ENCODE results near the gene CASQ1. TPM values are rescaled to one million over a fixed set of nuclear protein-coding genes. Genes with fewer than 3 reads are reported as not detected.

The CASQ1 gene
- total and polyA plus RNA-seq, 7 donors: 0.28 to 9.4 (median 1.5) TPM; not detected in 1

- H3K27ac ChIP-seq: no peak overlapping the region
- no peak overlapping the region for H3K4me3 ChIP-seq
- no peaks in the 10 kb centered on the region for H3K9me3 ChIP-seq
- intact Hi-C loops (cut with DNase I): no loop called here
- H3K4me1 ChIP-seq: peaks cover 0 to 6% (median 0%) of the 10 kb centered on the region in 4 donors
- TF ChIP-seq POLR2AphosphoS5 (IDR thresholded peaks at IDR 0.05): no peak
- peak in 1 of 4 experiments; percentile 21 for TF ChIP-seq CTCF (IDR thresholded peaks at IDR 0.05)
- DNase-seq: no peak
- H3K36me3 ChIP-seq: no peaks in the 10 kb centered on the region
- H3K27me3 ChIP-seq: no peaks in the 10 kb centered on the region
- 67 to 78% methylated on average over 6 of the region's 6 CpGs for WGBS, 2 donors
These were observed 28.2 kb upstream of the CASQ1 start for GRCh38 chr1:160161965-160162705.

GRCh38 chr1:160162931-160163330 lies 27.4 kb upstream of the CASQ1 start:
- 69 to 82% methylated on average over 2 of the region's 2 CpGs for WGBS, 2 donors
- Histone ChIP-seq H3K4me3 (no peak overlapping the region), H3K9me3 (no peaks in the 10 kb centered on the region), H3K27ac (no peak overlapping the region), H3K36me3 (no peaks in the 10 kb centered on the region), H3K27me3 (no peaks in the 10 kb centered on the region), H3K4me1 (peaks cover 0 to 6% (median 0%) of the 10 kb centered on the region in 4 donors)
- TF ChIP-seq EP300 (IDR thresholded peaks at IDR 0.05): no peak
- TF ChIP-seq POLR2AphosphoS5 (IDR thresholded peaks at IDR 0.05): no peak
- TF ChIP-seq POLR2A (IDR thresholded peaks at IDR 0.05): no peak
- no peak for TF ChIP-seq CTCF (IDR thresholded peaks at IDR 0.05)
- intact Hi-C loops (cut with DNase I): no loop called here
- DNase-seq: no peak

GRCh38 chr1:160163615-160164014 lies 26.8 kb upstream of the CASQ1 start:
- Histone ChIP-seq H3K27me3 (no peaks in the 10 kb centered on the region), H3K4me3 (no peak overlapping the region), H3K27ac (no peak overlapping the region), H3K9me3 (no peaks in the 10 kb centered on the region), H3K36me3 (no peaks in the 10 kb centered on the region), H3K4me1 (peaks cover 0 to 6% (median 0%) of the 10 kb centered on the region in 4 donors)
- no peak for DNase-seq
- intact Hi-C loops (cut with DNase I): no loop called here
- 93 to 98% methylated on average over 1 of the region's 1 CpG for WGBS, 2 donors
- TF ChIP-seq CTCF (IDR thresholded peaks at IDR 0.05): no peak
- no peak for TF ChIP-seq EP300 (IDR thresholded peaks at IDR 0.05)
- no peak for TF ChIP-seq POLR2AphosphoS5 (IDR thresholded peaks at IDR 0.05)
- TF ChIP-seq POLR2A (IDR thresholded peaks at IDR 0.05): no peak

GRCh38 chr1:160164121-160164520 lies 26.3 kb upstream of the CASQ1 start:
- intact Hi-C loops (cut with DNase I): no loop called here
- H3K9me3 ChIP-seq: no peaks in the 10 kb centered on the region
- no peak for DNase-seq
- no peaks in the 10 kb centered on the region for H3K36me3 ChIP-seq
- H3K4me3 ChIP-seq: no peak overlapping the region
- TF ChIP-seq CTCF (IDR thresholded peaks at IDR 0.05) (no peak), POLR2A (IDR thresholded peaks at IDR 0.05) (no peak), POLR2AphosphoS5 (IDR thresholded peaks at IDR 0.05) (no peak), EP300 (IDR thresholded peaks at IDR 0.05) (no peak)
- peaks cover 0 to 6% (median 0%) of the 10 kb centered on the region in 4 donors for H3K4me1 ChIP-seq
- WGBS, 2 donors: 87 to 91% methylated on average over 10 of the region's 10 CpGs
- H3K27ac ChIP-seq: no peak overlapping the region
- no peaks in the 10 kb centered on the region for H3K27me3 ChIP-seq
